Gastrocnemius medialis (tissue), 4 donors: ENCODE measurements around the gene RAI1. TPM values are rescaled to one million over a fixed set of nuclear protein-coding genes. Genes with fewer than 3 reads are reported as not detected.

Source experiments
- ATAC-seq, 2 donors: fragments of 150-250 bp; one replicate each; pipeline ENCODE4 v1.9.1; 2016
- DNase-seq, 2 donors: peaks; one replicate each; pipeline ENCODE4 v3.0.0-alpha.2; 2019
- H3K27ac ChIP-seq, 4 donors: fragments of 200-600 bp; sonication (generic); 1 replicate in 1 of 4; 2 replicates in 3 of 4; pipeline ENCODE4 v1.5.1; 2016 to 2018; ENCODE audit warnings: mild to moderate bottlenecking in 2 of 4, moderate library complexity in 1 of 4
- H3K27me3 ChIP-seq, 3 donors: fragments of 200-600 bp; sonication (generic) in 2 of 3; 1 replicate in 1 of 3; 2 replicates in 2 of 3; pipeline versions ENCODE4 v1.5.1 to v1.6.0; 2016 to 2019; ENCODE audit warnings: mild to moderate bottlenecking in 1 of 3, moderate library complexity in 1 of 3
- H3K36me3 ChIP-seq, 2 donors: fragments of 200-600 bp; sonication (generic) in 1 of 2; one replicate each; pipeline ENCODE4 v1.5.1; 2017 to 2018
- H3K4me1 ChIP-seq, 2 donors: fragments of 200-600 bp; sonication (generic) in 1 of 2; one replicate each; pipeline ENCODE4 v1.5.1; 2016 to 2017; ENCODE audit warnings: mild to moderate bottlenecking in 2 of 2
- H3K4me3 ChIP-seq, 4 donors: fragments of 200-600 bp; sonication (generic) in 3 of 4; 1 replicate in 1 of 4; 2 replicates in 3 of 4; pipeline ENCODE4 v1.5.1; 2016 to 2019; ENCODE audit warnings: mild to moderate bottlenecking in 2 of 4
- H3K9me3 ChIP-seq, 3 donors: fragments of 200-600 bp; sonication (generic) in 2 of 3; 1 replicate in 1 of 3; 2 replicates in 2 of 3; pipeline ENCODE4 v1.5.1; 2016 to 2019
- POLR2A ChIP-seq, 2 donors: fragments of 450-650 bp; IDR thresholded peaks; one replicate each; pipeline ENCODE4 v1.6.1; 2017; ENCODE audit warnings: antibody characterized with exemption in 2 of 2, mild to moderate bottlenecking in 2 of 2, moderate library complexity in 2 of 2
- in situ Hi-C, 4 donors: fragments of 200-750 bp; cut with MboI; loops; one replicate each; pipeline versions ENCODE4 v1.15.0 to v1.8.0; 2017; ENCODE audit warnings: low sequenced_read_pairs in 4 of 4
- intact Hi-C: fragments of 100-400 bp; cut with DNase I; formaldehyde crosslinking; loops from one replicate; pipeline ENCODE4 v1.15.1; 2023; ENCODE audit warnings: low total_unique reads
- total RNA-seq, 4 donors: library from RNA; depleted of rRNA; stranded (reverse); fragments of >200 nt; gene quantifications; one replicate each; pipeline versions ENCODE4 v1.1.0 to v1.2.3, GENCODE V29; 2016
- TF ChIP-seq, protein P1 (sequence below), 5 experiments: fragments of 450-650 bp in 3 of 5; fragments of 200-600 bp in 2 of 5; sonication (generic) in 2 of 5; IDR thresholded peaks in 4 of 5; conservative IDR thresholded peaks in 1 of 5; 1 replicate in 4 of 5; 2 replicates in 1 of 5; pipeline ENCODE4 v1.5.1; 2016 to 2019; ENCODE audit warnings: antibody characterized with exemption in 5 of 5, mild to moderate bottlenecking in 3 of 5, moderate library complexity in 3 of 5

Gene RAI1
- total RNA-seq, 4 donors from 2014 or later, result 2.1 to 6.7 (median 4.3) TPM

DNA sequence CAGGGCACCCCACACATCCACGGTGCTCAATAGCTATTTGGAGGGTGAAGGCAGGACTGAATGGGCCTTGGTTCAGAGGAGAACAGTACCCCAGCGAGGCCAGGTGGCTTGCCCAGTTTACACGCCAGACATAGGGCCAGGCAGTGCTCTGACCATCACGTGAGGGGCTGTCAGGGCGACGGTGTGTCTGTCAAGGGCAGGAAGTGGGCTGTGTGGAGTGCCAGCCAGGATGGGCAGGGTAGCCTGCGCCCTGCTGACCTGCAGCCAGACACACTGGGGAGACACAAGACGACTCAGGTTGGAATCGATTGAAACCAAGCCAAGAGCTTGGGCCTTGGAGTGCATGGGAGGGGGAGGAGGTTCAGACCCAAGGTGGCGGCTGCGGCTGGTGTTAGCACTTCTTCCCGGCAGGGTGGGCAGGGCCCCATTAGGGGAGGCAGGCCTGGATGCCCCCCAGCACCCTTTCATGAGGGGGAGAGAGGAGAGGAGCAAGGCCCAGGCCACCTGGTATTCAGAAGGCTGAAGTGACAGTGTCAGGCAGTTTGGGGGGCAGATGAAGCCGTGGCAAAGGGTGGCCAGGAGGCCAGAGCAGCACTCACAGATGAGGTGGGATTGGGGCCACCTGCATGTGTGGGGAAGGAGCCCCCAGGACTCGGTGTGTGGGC is 87.3 kb downstream of the RAI1 start:
- in situ Hi-C loops, result no loop called here
- no peak for TF ChIP-seq POLR2A (IDR thresholded peaks at IDR 0.05)
- TF ChIP-seq, protein P1, sequence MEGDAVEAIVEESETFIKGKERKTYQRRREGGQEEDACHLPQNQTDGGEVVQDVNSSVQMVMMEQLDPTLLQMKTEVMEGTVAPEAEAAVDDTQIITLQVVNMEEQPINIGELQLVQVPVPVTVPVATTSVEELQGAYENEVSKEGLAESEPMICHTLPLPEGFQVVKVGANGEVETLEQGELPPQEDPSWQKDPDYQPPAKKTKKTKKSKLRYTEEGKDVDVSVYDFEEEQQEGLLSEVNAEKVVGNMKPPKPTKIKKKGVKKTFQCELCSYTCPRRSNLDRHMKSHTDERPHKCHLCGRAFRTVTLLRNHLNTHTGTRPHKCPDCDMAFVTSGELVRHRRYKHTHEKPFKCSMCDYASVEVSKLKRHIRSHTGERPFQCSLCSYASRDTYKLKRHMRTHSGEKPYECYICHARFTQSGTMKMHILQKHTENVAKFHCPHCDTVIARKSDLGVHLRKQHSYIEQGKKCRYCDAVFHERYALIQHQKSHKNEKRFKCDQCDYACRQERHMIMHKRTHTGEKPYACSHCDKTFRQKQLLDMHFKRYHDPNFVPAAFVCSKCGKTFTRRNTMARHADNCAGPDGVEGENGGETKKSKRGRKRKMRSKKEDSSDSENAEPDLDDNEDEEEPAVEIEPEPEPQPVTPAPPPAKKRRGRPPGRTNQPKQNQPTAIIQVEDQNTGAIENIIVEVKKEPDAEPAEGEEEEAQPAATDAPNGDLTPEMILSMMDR (IDR thresholded peaks at IDR 0.05 in 4 of 5, conservative IDR thresholded peaks at IDR 0.05 in 1 of 5), result no peak
- Histone ChIP-seq H3K36me3 (no peaks in the 10 kb centered on the region), H3K4me3 (no peak overlapping the region), H3K27me3 (no peaks in the 10 kb centered on the region), H3K9me3 (no peaks in the 10 kb centered on the region), H3K4me1 (peaks cover 46 to 55% of the 10 kb centered on the region in 2 donors), H3K27ac (peak overlapping the region; percentile 83 to 87 (median 86))
- DNase-seq (peak in 1 of 2 donors; percentile 58), ATAC-seq (peak in 1 of 2 donors; percentile 28)
- intact Hi-C loops, result no loop called here

DNA sequence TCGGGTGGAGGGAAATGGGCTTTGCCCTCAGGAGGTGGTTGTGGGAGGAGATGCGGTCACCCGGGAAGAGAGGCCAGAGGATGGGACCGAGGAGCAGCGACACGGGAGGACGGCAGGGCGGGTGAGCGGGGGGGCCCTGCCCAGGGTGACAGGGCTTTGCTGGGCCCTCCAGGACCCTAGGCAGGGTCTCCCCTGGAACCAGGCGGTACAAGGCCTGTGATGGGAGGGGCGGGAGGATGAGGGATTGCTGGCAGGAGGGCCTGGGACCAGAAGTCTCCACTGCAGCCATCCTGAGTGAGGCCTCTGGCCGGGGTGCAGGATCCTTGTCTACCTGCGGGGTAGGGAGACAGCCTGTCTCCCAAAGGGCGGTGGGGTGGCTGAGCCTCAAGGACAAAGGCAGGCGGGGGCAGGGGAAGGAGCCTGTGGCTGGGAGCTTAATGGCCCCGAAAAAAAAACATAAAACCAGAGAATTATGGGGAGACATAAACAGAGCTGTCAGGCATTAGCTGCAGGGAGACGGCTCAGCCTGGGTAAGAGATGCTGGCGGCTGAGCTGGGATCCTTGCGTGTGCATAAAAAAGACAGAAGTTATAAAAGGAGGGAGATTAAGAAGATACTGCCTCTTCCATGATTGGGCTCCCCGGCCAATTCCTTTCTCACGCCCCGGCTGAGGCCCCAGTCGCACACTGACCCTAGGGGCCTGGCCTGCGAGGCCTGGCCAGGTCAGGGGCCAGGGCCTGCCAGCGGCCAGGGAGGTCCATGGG is 88.8 kb downstream of the RAI1 start:
- Histone ChIP-seq H3K27me3 (no peaks in the 10 kb centered on the region), H3K4me1 (peaks cover 45 to 66% of the 10 kb centered on the region in 2 donors), H3K36me3 (no peaks in the 10 kb centered on the region), H3K27ac (peak overlapping the region; percentile 83 to 87 (median 86)), H3K9me3 (no peaks in the 10 kb centered on the region), H3K4me3 (peak overlapping the region in 1 of 4 donors; percentile 1)
- intact Hi-C loops (no loop called here), in situ Hi-C loops (no loop called here)
- DNase-seq (no peak), ATAC-seq (no peak)
- TF ChIP-seq, protein P1 (IDR thresholded peaks at IDR 0.05 in 4 of 5, conservative IDR thresholded peaks at IDR 0.05 in 1 of 5), result no peak
- TF ChIP-seq POLR2A (IDR thresholded peaks at IDR 0.05), result no peak

DNA sequence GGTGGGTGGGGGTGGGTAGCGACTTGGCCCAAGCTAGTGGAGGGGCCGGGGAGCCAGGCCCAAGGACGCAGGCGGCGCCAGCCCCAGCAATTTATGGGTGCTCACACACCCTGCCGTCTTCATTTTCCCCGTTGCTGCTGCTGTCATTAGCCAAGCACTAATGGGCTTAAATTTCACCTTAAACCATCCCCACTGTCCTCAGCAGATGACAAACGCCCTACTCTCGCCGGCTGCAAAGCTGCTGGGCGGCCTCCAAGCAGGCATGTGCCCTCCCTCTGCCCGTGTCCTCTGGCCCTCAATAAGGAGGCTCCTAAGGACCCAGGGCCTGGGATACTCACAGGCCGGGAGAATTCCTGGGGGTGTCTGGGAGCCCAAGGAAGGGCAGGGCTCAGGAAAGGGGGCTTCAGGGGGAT is 89.4 kb downstream of the RAI1 start:
- in situ Hi-C loops (no loop called here), intact Hi-C loops (no loop called here)
- DNase-seq, result peak; percentile 80 to 84
- Histone ChIP-seq H3K36me3 (no peaks in the 10 kb centered on the region), H3K27me3 (no peaks in the 10 kb centered on the region), H3K27ac (peak overlapping the region; percentile 83 to 87 (median 86)), H3K4me3 (peak overlapping the region in 1 of 4 donors; percentile 1), H3K9me3 (no peaks in the 10 kb centered on the region), H3K4me1 (peaks cover 45 to 66% of the 10 kb centered on the region in 2 donors)
- peak; percentile 74 to 83 for ATAC-seq
- TF ChIP-seq, protein P1 (IDR thresholded peaks at IDR 0.05 in 4 of 5, conservative IDR thresholded peaks at IDR 0.05 in 1 of 5), result no peak
- peak in 1 of 2 donors; percentile 30 for TF ChIP-seq POLR2A (IDR thresholded peaks at IDR 0.05)

DNA sequence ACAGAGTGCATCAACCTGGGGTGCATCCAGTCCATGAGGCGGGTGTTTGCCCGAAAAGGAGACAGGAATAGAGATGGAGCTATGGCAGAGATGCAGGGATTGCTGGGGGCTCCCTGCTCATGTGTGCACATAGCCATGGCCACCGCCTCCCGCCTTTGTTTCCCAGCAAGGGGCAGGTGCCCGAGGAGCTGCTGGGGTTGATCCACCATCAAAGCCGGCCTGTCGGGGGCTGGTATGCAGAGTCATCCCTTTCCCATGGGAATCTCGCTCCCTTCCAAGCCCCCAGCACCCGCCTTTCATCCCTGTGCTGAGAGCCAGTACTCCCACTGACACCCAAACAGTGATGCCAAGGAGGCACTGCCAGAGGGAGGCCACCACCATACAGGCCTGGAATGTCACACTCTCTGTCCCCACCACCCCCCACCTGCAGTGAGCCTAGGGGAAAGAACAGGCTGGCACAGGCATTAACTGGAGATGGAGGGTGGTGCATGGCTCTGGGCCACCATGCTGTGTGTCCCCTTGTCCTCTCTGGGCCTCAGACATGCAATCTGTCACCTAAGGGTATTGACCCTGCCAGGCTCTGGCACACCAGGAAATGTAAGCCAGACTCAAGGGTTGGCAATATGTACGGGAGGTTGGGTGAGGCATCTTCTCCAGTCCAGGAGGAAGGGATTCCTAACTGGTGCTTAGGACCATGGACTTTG is 90.4 kb downstream of the RAI1 start:
- H3K36me3 ChIP-seq, result no peaks in the 10 kb centered on the region
- TF ChIP-seq, protein P1 (IDR thresholded peaks at IDR 0.05 in 4 of 5, conservative IDR thresholded peaks at IDR 0.05 in 1 of 5), result no peak
- no peak for TF ChIP-seq POLR2A (IDR thresholded peaks at IDR 0.05)
- in situ Hi-C loops (no loop called here), intact Hi-C loops (no loop called here)
- ATAC-seq (no peak), DNase-seq (no peak)
- H3K4me1 ChIP-seq, result peaks cover 45 to 66% of the 10 kb centered on the region in 2 donors
- H3K27ac ChIP-seq, result peak overlapping the region; percentile 83 to 87 (median 86)
- H3K4me3 ChIP-seq, result no peak overlapping the region
- H3K27me3 ChIP-seq, result no peaks in the 10 kb centered on the region
- H3K9me3 ChIP-seq, result no peaks in the 10 kb centered on the region
